H1 (cell line): ENCODE results near the gene AGR2. TPM values are rescaled to one million over a fixed set of nuclear protein-coding genes. Genes with fewer than 3 reads are reported as not detected.

Experiments
- CTCF ChIA-PET: fragments of 300-600 bp; sonication (Branson Sonifier 250); formaldehyde crosslinking; loops from one replicate; lab custom pipeline; 2021; ENCODE audit not compliant: partially characterized antibody; lab: Charles Lee
- POLR2A ChIA-PET: fragments of 300-600 bp; sonication (Branson Sonifier 250); formaldehyde crosslinking; loops from one replicate; lab custom pipeline; 2021; ENCODE audit warnings: inconsistent platforms; ENCODE audit not compliant: partially characterized antibody; lab: Charles Lee
- DNase-seq, 2 experiments: peaks; one replicate each; pipeline versions ENCODE4 v3.0.0 to v3.0.0-alpha.2; 2010 to 2022; ENCODE audit warnings: low spot score in 2 of 2, low read depth in 1 of 2, mixed read lengths in 1 of 2
- FAIRE-seq: peaks from 2 replicates; lab custom pipeline; 2011; peaks lifted over from hg19 to GRCh38; lab: Jason Lieb, UNC
- H2AFZ ChIP-seq: 2 replicates; pipeline ENCODE4 v1.8.1; 2012; ENCODE audit warnings: low read length, inconsistent platforms
- H2AK5ac ChIP-seq: 2 replicates; pipeline ENCODE4 v1.6.1; 2013; ENCODE audit warnings: low read depth, low read length
- H2BK120ac ChIP-seq: replicated peaks from 2 replicates; pipeline ENCODE3; 2013; ENCODE audit warnings: low read depth, low read length, inconsistent platforms
- H2BK12ac ChIP-seq: 2 replicates; pipeline ENCODE4 v1.6.1; 2013; ENCODE audit warnings: low read depth, low read length
- H2BK15ac ChIP-seq: 2 replicates; pipeline ENCODE4 v1.6.1; 2013; ENCODE audit warnings: low read length
- H2BK20ac ChIP-seq: 2 replicates; pipeline ENCODE4 v1.6.1; 2013; ENCODE audit warnings: low read length
- H2BK5ac ChIP-seq: 2 replicates; pipeline ENCODE4 v1.6.1; 2013; ENCODE audit warnings: low read depth, low read length
- H3K14ac ChIP-seq: 2 replicates; pipeline ENCODE4 v1.6.1; 2013; ENCODE audit warnings: inconsistent platforms; ENCODE audit not compliant: insufficient read length
- H3K18ac ChIP-seq: 2 replicates; pipeline ENCODE4 v1.6.1; 2013; ENCODE audit warnings: low read length; ENCODE audit errors: extremely low read depth
- H3K23ac ChIP-seq: 2 replicates; pipeline ENCODE4 v1.6.1; 2013; ENCODE audit warnings: inconsistent platforms; ENCODE audit not compliant: insufficient read length
- H3K23me2 ChIP-seq: 2 replicates; pipeline ENCODE4 v1.6.1; 2013; ENCODE audit warnings: low read depth, low read length
- H3K27ac ChIP-seq: 2 replicates; pipeline ENCODE4 v1.6.1; 2011; ENCODE audit warnings: low read depth, low read length, inconsistent platforms
- H3K27me3 ChIP-seq, 4 experiments: replicated peaks in 1 of 4; 1 replicate in 1 of 4; 2 replicates in 3 of 4; pipeline versions ENCODE4 v1.6.1 to v1.8.1; 2011 to 2013; ENCODE audit warnings: low read length in 3 of 4, mild to moderate bottlenecking in 3 of 4, inconsistent platforms in 2 of 4, mixed read lengths in 2 of 4, moderate library complexity in 1 of 4; ENCODE audit not compliant: control insufficient read depth in 3 of 4, insufficient read depth in 3 of 4; ENCODE audit errors: extremely low read depth in 1 of 4
- H3K36me3 ChIP-seq, 4 experiments: 2 replicates each; pipeline versions ENCODE4 v1.6.1 to v1.8.1; 2011 to 2013; ENCODE audit warnings: mild to moderate bottlenecking in 4 of 4, low read length in 3 of 4, moderate library complexity in 2 of 4, control low read depth in 1 of 4, inconsistent platforms in 1 of 4; ENCODE audit not compliant: insufficient read depth in 4 of 4, control insufficient read depth in 2 of 4
- H3K4ac ChIP-seq: replicated peaks from 2 replicates; pipeline ENCODE3; 2013; ENCODE audit warnings: low read length, low read depth, mixed read lengths, inconsistent platforms; ENCODE audit not compliant: insufficient read length
- H3K4me1 ChIP-seq, 4 experiments: replicated peaks in 1 of 4; 1 replicate in 1 of 4; 2 replicates in 3 of 4; pipeline versions ENCODE4 v1.6.1 to v1.8.1; 2011 to 2013; ENCODE audit warnings: low read length in 3 of 4, inconsistent platforms in 2 of 4, mixed read lengths in 1 of 4; ENCODE audit not compliant: insufficient read depth in 4 of 4, control insufficient read depth in 3 of 4
- H3K4me2 ChIP-seq, 2 experiments: 2 replicates each; pipeline versions ENCODE4 v1.6.1 to v1.8.1; 2011 to 2013; ENCODE audit warnings: low read depth in 2 of 2, low read length in 2 of 2, control low read depth in 1 of 2, inconsistent platforms in 1 of 2, mild to moderate bottlenecking in 1 of 2; ENCODE audit not compliant: insufficient read depth in 1 of 2
- H3K4me3 ChIP-seq, 4 experiments: fragments of 200-600, 300-600 bp in 1 of 4; sonication (generic), shearing (Covaris generic), sonication (Bioruptor Twin) in 1 of 4; 2 replicates each; pipeline versions ENCODE4 v1.5.1 to v1.8.1; 2011 to 2016; ENCODE audit warnings: low read length in 4 of 4, low read depth in 3 of 4, control low read depth in 2 of 4, inconsistent platforms in 2 of 4, mild to moderate bottlenecking in 2 of 4, mixed read lengths in 1 of 4, moderate library complexity in 1 of 4; ENCODE audit not compliant: insufficient read depth in 2 of 4; ENCODE audit errors: extremely low read depth in 1 of 4
- H3K56ac ChIP-seq: replicated peaks from 2 replicates; pipeline ENCODE3; 2013; ENCODE audit warnings: low read depth, mild to moderate bottlenecking, mixed read lengths, low read length, inconsistent platforms; ENCODE audit not compliant: insufficient read length
- H3K79me1 ChIP-seq: 2 replicates; pipeline ENCODE4 v1.6.1; 2013; ENCODE audit warnings: low read depth, low read length, control low read depth
- H3K79me2 ChIP-seq, 2 experiments: 2 replicates each; pipeline versions ENCODE4 v1.6.1 to v1.8.1; 2012 to 2013; ENCODE audit warnings: low read length in 2 of 2, mild to moderate bottlenecking in 2 of 2, inconsistent platforms in 1 of 2; ENCODE audit not compliant: insufficient read depth in 2 of 2, control insufficient read depth in 1 of 2
- H3K9ac ChIP-seq, 4 experiments: replicated peaks in 1 of 4; 1 replicate in 1 of 4; 2 replicates in 3 of 4; pipeline versions ENCODE4 v1.6.1 to v1.8.1; 2011 to 2013; ENCODE audit warnings: low read depth in 3 of 4, low read length in 3 of 4, control low read depth in 2 of 4, mild to moderate bottlenecking in 2 of 4, moderate library complexity in 2 of 4, inconsistent platforms in 1 of 4; ENCODE audit errors: extremely low read depth in 1 of 4
- H3K9me3 ChIP-seq, 2 experiments: 2 replicates each; pipeline versions ENCODE4 v1.6.1 to v1.8.1; 2012 to 2013; ENCODE audit warnings: mild to moderate bottlenecking in 2 of 2, moderate library complexity in 2 of 2, control low read depth in 1 of 2, inconsistent platforms in 1 of 2, low read depth in 1 of 2, low read length in 1 of 2, mixed read lengths in 1 of 2; ENCODE audit not compliant: insufficient read depth in 2 of 2
- H4K20me1 ChIP-seq, 2 experiments: replicated peaks in 1 of 2; 2 replicates each; pipeline versions ENCODE3 to v1.8.1; 2011 to 2013; ENCODE audit warnings: inconsistent platforms in 2 of 2, low read length in 2 of 2, mild to moderate bottlenecking in 1 of 2; ENCODE audit not compliant: insufficient read depth in 2 of 2, control insufficient read depth in 1 of 2
- H4K5ac ChIP-seq: 2 replicates; pipeline ENCODE4 v1.6.1; 2013; ENCODE audit warnings: low read length, low read depth, mixed read lengths, inconsistent platforms; ENCODE audit not compliant: insufficient read length
- H4K8ac ChIP-seq: 2 replicates; pipeline ENCODE4 v1.8.0; 2013; ENCODE audit warnings: mild to moderate bottlenecking, moderate library complexity, low read length, inconsistent platforms; ENCODE audit not compliant: insufficient read depth; ENCODE audit errors: extremely low read depth
- H4K91ac ChIP-seq: replicated peaks from 2 replicates; pipeline ENCODE3; 2013; ENCODE audit warnings: low read length, mixed read lengths, inconsistent platforms; ENCODE audit not compliant: insufficient read length
- BCL11A ChIP-seq, 2 experiments: IDR thresholded peaks; one replicate each; pipeline ENCODE4 v1.6.1; 2011; ENCODE audit warnings: low read depth in 2 of 2, low read length in 2 of 2, mild to moderate bottlenecking in 2 of 2
- CEBPB ChIP-seq: IDR thresholded peaks from 2 replicates; pipeline ENCODE4 v1.6.1; 2012; ENCODE audit warnings: low read depth, low read length
- CHD1 ChIP-seq: IDR thresholded peaks from 2 replicates; pipeline ENCODE4 v1.6.1; 2012; ENCODE audit warnings: low read depth, low read length, improper control_type of control experiment
- CTBP2 ChIP-seq: IDR thresholded peaks from 2 replicates; pipeline ENCODE4 v1.7.0; 2011; ENCODE audit warnings: borderline replicate concordance, mild to moderate bottlenecking, moderate library complexity, mixed read lengths, low read length; ENCODE audit not compliant: insufficient read depth, insufficient read length
- EGR1 ChIP-seq: IDR thresholded peaks from 2 replicates; pipeline ENCODE4 v1.6.1; 2011; ENCODE audit warnings: low read depth, low read length, borderline replicate concordance
- HDAC2 ChIP-seq, 2 experiments: fragments of 300-600 bp in 1 of 2; sonication (generic) in 1 of 2; IDR thresholded peaks; 2 replicates each; pipeline ENCODE4 v1.6.1; 2011 to 2012; ENCODE audit warnings: low read depth in 2 of 2, low read length in 2 of 2, mild to moderate bottlenecking in 2 of 2, moderate library complexity in 2 of 2, borderline replicate concordance in 1 of 2, inconsistent platforms in 1 of 2
- NRF1 ChIP-seq: IDR thresholded peaks from 2 replicates; pipeline ENCODE4 v1.6.1; 2011; ENCODE audit warnings: mild to moderate bottlenecking, low read depth, low read length, improper control_type of control experiment
- POLR2A ChIP-seq, 2 experiments: IDR thresholded peaks; 1 replicate in 1 of 2; 2 replicates in 1 of 2; pipeline ENCODE4 v1.6.1; 2011; ENCODE audit warnings: low read depth in 2 of 2, low read length in 2 of 2, mild to moderate bottlenecking in 2 of 2; ENCODE audit errors: control extremely low read depth in 1 of 2
- RXRA ChIP-seq: IDR thresholded peaks from 2 replicates; pipeline ENCODE4 v1.6.1; 2011; ENCODE audit warnings: low read depth, mild to moderate bottlenecking, low read length, moderate library complexity; ENCODE audit not compliant: insufficient read depth
- SP2 ChIP-seq: IDR thresholded peaks from 2 replicates; pipeline ENCODE4 v1.6.1; 2012; ENCODE audit warnings: mild to moderate bottlenecking, low read length, inconsistent platforms
- TBP ChIP-seq: IDR thresholded peaks from 2 replicates; pipeline ENCODE4 v1.6.1; 2011; ENCODE audit warnings: low read depth, low read length, improper control_type of control experiment
- TCF12 ChIP-seq: IDR thresholded peaks from 2 replicates; pipeline ENCODE4 v1.6.1; 2011; ENCODE audit warnings: low read depth, mild to moderate bottlenecking, low read length
- YY1 ChIP-seq: IDR thresholded peaks from 2 replicates; pipeline ENCODE4 v1.6.1; 2011; ENCODE audit warnings: low read depth, mild to moderate bottlenecking, low read length
- ZNF274 ChIP-seq: IDR thresholded peaks from 2 replicates; pipeline ENCODE4 v1.7.0; 2012; ENCODE audit warnings: low read length, borderline replicate concordance; ENCODE audit errors: extremely low read depth
- WGBS, 2 experiments: shearing (Covaris generic) in 1 of 2; methylation state at CpG; one replicate each; pipeline versions ENCODE4 v1.1.6 to v1.1.7; 2013 to 2015; ENCODE audit warnings: low lambda C conversion rate in 2 of 2, mixed read lengths in 2 of 2, inconsistent platforms in 1 of 2, low coverage in 1 of 2, missing lambda C conversion rate in 1 of 2; ENCODE audit not compliant: insufficient replicate concordance in 2 of 2, insufficient coverage in 1 of 2, insufficient read length in 1 of 2; ENCODE audit errors: extremely low coverage in 1 of 2, missing lambda C conversion rate in 1 of 2; 5-methylcytosine and 5-hydroxymethylcytosine counted together
- polyA plus RNA-seq, 7 experiments: library from polyadenylated mRNA; depleted of rRNA in 3 of 7; stranded (reverse) in 5 of 7; unstranded in 2 of 7; fragments of >200 nt in 5 of 7; fragments of 200-250 nt in 2 of 7; gene quantifications; 1 replicate in 5 of 7; 2 replicates in 1 of 7; 4 replicates in 1 of 7; pipeline versions ENCODE4 v1.2.1 to v1.2.3, GENCODE V29; 2011 to 2013; ENCODE audit warnings: missing spikeins in 2 of 7, mixed read lengths in 2 of 7
- total RNA-seq: library from RNA; stranded (reverse); fragmentation: NEBNext Ultra II Directional; extraction: Animal tissue kit (Norgen Biotek cat#: 25700); gene quantifications from 2 replicates; pipeline ENCODE4 v1.2.1, GENCODE V29; 2021

The AGR2 gene
- total and polyA plus RNA-seq, 2 of the 8 experiments (the other 6 are each of a cell fraction or from before 2014, with no cell fraction given), result not detected

DNA sequence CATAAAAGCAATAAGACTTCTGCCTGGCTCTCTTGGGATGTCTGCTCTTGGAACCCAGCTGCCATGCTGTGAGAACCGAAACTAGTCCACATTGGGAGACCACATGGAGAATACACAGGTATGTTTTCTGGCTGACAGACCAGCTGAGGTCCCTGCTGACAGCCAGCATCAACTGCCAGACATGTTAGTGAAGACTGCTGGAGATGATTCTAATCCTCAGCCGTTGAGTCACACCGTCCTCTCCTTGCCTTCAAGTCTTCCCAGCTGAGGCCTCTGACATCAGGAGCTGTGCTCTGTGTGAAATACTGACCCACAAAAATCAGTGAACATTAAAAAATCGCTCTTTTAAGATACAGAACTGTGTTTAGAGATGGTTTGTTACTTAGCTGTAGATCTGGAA is 36.9 kb upstream of the AGR2 start:
- Histone ChIP-seq H3K56ac (no peak overlapping the region), H2BK5ac (no peak overlapping the region), H4K5ac (no peak overlapping the region), H3K27ac (no peak overlapping the region), H3K79me1 (no peaks in the 10 kb centered on the region), H4K91ac (no peak overlapping the region), H3K14ac (no peak overlapping the region), H4K8ac (no peak overlapping the region), H2AFZ (no peak overlapping the region), H3K18ac (no peak overlapping the region), H3K23me2 (no peaks in the 10 kb centered on the region), H4K20me1 (no peaks in the 10 kb centered on the region), H3K4ac (no peak overlapping the region), H3K36me3 (no peaks in the 10 kb centered on the region), H3K27me3 (no peaks in the 10 kb centered on the region), H2BK12ac (no peak overlapping the region), H3K4me3 (no peak overlapping the region), H3K23ac (no peak overlapping the region), H3K9me3 (no peaks in the 10 kb centered on the region), H3K4me1 (no peaks in the 10 kb centered on the region), H3K9ac (no peak overlapping the region), H3K79me2 (no peaks in the 10 kb centered on the region), H2BK20ac (no peak overlapping the region), H3K4me2 (no peak overlapping the region), H2AK5ac (no peak overlapping the region), H2BK15ac (no peak overlapping the region), H2BK120ac (no peak overlapping the region)
- WGBS, 2 experiments, result 90% methylated on average over 4 of the region's 4 CpGs; no CpG with 5 or more reads in 1 of the 2 experiments
- ChIA-PET CTCF (interaction anchor here (0.9 to 1.7 kb wide), 2 partner anchors 40 to 42 kb away, joined by 3 to 4 read pairs; no protein-coding TSS in a partner anchor), POLR2A (no interaction called here)
- DNase-seq, result no peak
- no peak for FAIRE-seq
- TF ChIP-seq CHD1 (no peak), ZNF274 (no peak), RXRA (no peak), TCF12 (no peak), POLR2A (IDR thresholded peaks at IDR 0.05; ENCODE audit: control extremely low read depth in 1 of 2, low read depth in 2 of 2, low read length in 2 of 2) (no peak), CTBP2 (no peak), TBP (no peak), YY1 (no peak), EGR1 (no peak), BCL11A (IDR thresholded peaks at IDR 0.05; ENCODE audit: low read depth in 2 of 2, low read length in 2 of 2) (no peak), SP2 (no peak), HDAC2 (IDR thresholded peaks at IDR 0.05; ENCODE audit: borderline replicate concordance in 1 of 2, low read depth in 2 of 2, low read length in 2 of 2) (no peak), CEBPB (no peak), NRF1 (no peak)
